H9 (cell line): ENCODE measurements around the gene MRPL18. TPM values are rescaled to one million over a fixed set of nuclear protein-coding genes. Genes with fewer than 3 reads are reported as not detected.

ENCODE experiments used
- DNase-seq: peaks from one replicate; pipeline ENCODE4 v3.0.0-alpha.2; 2017
- H2AFZ ChIP-seq: one replicate; pipeline ENCODE4 v1.6.1; 2013; ENCODE audit warnings: mild to moderate bottlenecking, low read length, control low read depth, moderate library complexity
- H2AK5ac ChIP-seq: 2 replicates; pipeline ENCODE4 v1.6.1; 2013; ENCODE audit warnings: low read length, control low read depth, mixed read lengths; ENCODE audit not compliant: insufficient read length
- H2BK120ac ChIP-seq: one replicate; pipeline ENCODE4 v1.6.1; 2013; ENCODE audit warnings: low read depth, mild to moderate bottlenecking, low read length, control low read depth, inconsistent platforms; ENCODE audit not compliant: poor library complexity, severe bottlenecking
- H2BK12ac ChIP-seq: 2 replicates; pipeline ENCODE4 v1.6.1; 2013; ENCODE audit warnings: low read length, control low read depth, mixed read lengths, low read depth; ENCODE audit not compliant: insufficient read length
- H2BK15ac ChIP-seq: 2 replicates; pipeline ENCODE4 v1.6.1; 2013; ENCODE audit warnings: low read depth, low read length, control low read depth
- H2BK20ac ChIP-seq: one replicate; pipeline ENCODE4 v1.6.1; 2013; ENCODE audit warnings: low read depth, mild to moderate bottlenecking, low read length, control low read depth, inconsistent platforms; ENCODE audit not compliant: poor library complexity, severe bottlenecking
- H2BK5ac ChIP-seq: 2 replicates; pipeline ENCODE4 v1.6.1; 2013; ENCODE audit warnings: low read length, control low read depth, mixed read lengths; ENCODE audit not compliant: insufficient read length
- H3K14ac ChIP-seq: 2 replicates; pipeline ENCODE4 v1.6.1; 2013; ENCODE audit warnings: low read length, control low read depth; ENCODE audit not compliant: insufficient read depth
- H3K18ac ChIP-seq: 2 replicates; pipeline ENCODE4 v1.6.1; 2013; ENCODE audit warnings: low read depth, mild to moderate bottlenecking, mixed read lengths, low read length, control low read depth; ENCODE audit not compliant: insufficient read length
- H3K23ac ChIP-seq: 2 replicates; pipeline ENCODE4 v1.6.1; 2013; ENCODE audit warnings: low read length, control low read depth, mixed read lengths, low read depth; ENCODE audit not compliant: insufficient read length
- H3K23me2 ChIP-seq: 2 replicates; pipeline ENCODE4 v1.6.1; 2013; ENCODE audit warnings: low read depth, mild to moderate bottlenecking, mixed read lengths, low read length, control low read depth; ENCODE audit not compliant: insufficient read length, poor library complexity, severe bottlenecking
- H3K27ac ChIP-seq: 2 replicates; pipeline ENCODE4 v1.5.1; 2013; ENCODE audit warnings: low read length, control low read depth, mixed read lengths, low read depth; ENCODE audit not compliant: insufficient read length
- H3K27me3 ChIP-seq: 2 replicates; pipeline ENCODE4 v1.6.1; 2013; ENCODE audit warnings: low read length, control low read depth, inconsistent platforms; ENCODE audit not compliant: insufficient read depth
- H3K4ac ChIP-seq: 2 replicates; pipeline ENCODE4 v1.6.1; 2013; ENCODE audit warnings: low read depth, mild to moderate bottlenecking, control low read depth, inconsistent platforms, low read length, moderate library complexity
- H3K4me1 ChIP-seq: 2 replicates; pipeline ENCODE4 v1.6.1; 2013; ENCODE audit warnings: low read length, control low read depth, inconsistent platforms; ENCODE audit not compliant: insufficient read depth
- H3K4me2 ChIP-seq: 2 replicates; pipeline ENCODE4 v1.6.1; 2013; ENCODE audit warnings: low read length, control low read depth, mixed read lengths; ENCODE audit not compliant: insufficient read length, insufficient read depth
- H3K56ac ChIP-seq: 2 replicates; pipeline ENCODE4 v1.6.1; 2013; ENCODE audit warnings: low read depth, mild to moderate bottlenecking, mixed read lengths, low read length, control low read depth; ENCODE audit not compliant: insufficient read length
- H3K79me1 ChIP-seq: 2 replicates; pipeline ENCODE4 v1.6.1; 2013; ENCODE audit warnings: low read depth, mild to moderate bottlenecking, moderate library complexity, low read length, control low read depth, inconsistent platforms; ENCODE audit not compliant: insufficient read depth, poor library complexity, severe bottlenecking
- H3K79me2 ChIP-seq: 2 replicates; pipeline ENCODE4 v1.6.1; 2013; ENCODE audit warnings: low read length, control low read depth, inconsistent platforms; ENCODE audit not compliant: insufficient read depth
- H3K9ac ChIP-seq: 2 replicates; pipeline ENCODE4 v1.6.1; 2013; ENCODE audit warnings: low read length, control low read depth, mixed read lengths; ENCODE audit not compliant: insufficient read length; ENCODE audit errors: extremely low read depth
- H3K9me3 ChIP-seq: one replicate; pipeline ENCODE4 v1.6.1; 2013; ENCODE audit warnings: low read depth, low read length, inconsistent platforms; ENCODE audit not compliant: control insufficient read depth
- H3T11ph ChIP-seq: one replicate; pipeline ENCODE4 v1.6.1; 2013; ENCODE audit warnings: mild to moderate bottlenecking, low read length, control low read depth, inconsistent platforms
- H4K20me1 ChIP-seq: one replicate; pipeline ENCODE4 v1.6.1; 2013; ENCODE audit not compliant: control insufficient read depth, insufficient read length, insufficient read depth
- H4K5ac ChIP-seq: 2 replicates; pipeline ENCODE4 v1.6.1; 2013; ENCODE audit warnings: low read depth, mild to moderate bottlenecking, mixed read lengths, low read length, control low read depth; ENCODE audit not compliant: insufficient read length
- H4K8ac ChIP-seq: replicated peaks from 2 replicates; pipeline ENCODE4 v1.6.1; 2013; ENCODE audit warnings: low read length, control low read depth, mixed read lengths, low read depth; ENCODE audit not compliant: insufficient read length
- H4K91ac ChIP-seq: 2 replicates; pipeline ENCODE4 v1.6.1; 2013; ENCODE audit warnings: low read depth, mild to moderate bottlenecking, moderate library complexity, mixed read lengths, low read length, control low read depth; ENCODE audit not compliant: insufficient read length
- H3K27ac Mint-ChIP-seq, 3 experiments: 2 replicates in 2 of 3; 3 replicates in 1 of 3; pipeline ENCODE4 v1.8.0; 2020 to 2021; ENCODE audit warnings: mixed read lengths in 3 of 3, mild to moderate bottlenecking in 1 of 3, moderate library complexity in 1 of 3
- H3K27me3 Mint-ChIP-seq: 2 replicates; pipeline ENCODE4 v1.8.0; 2021; ENCODE audit warnings: low read depth, mild to moderate bottlenecking, moderate library complexity, mixed read lengths
- H3K36me3 Mint-ChIP-seq, 3 experiments: 2 replicates in 2 of 3; 3 replicates in 1 of 3; pipeline ENCODE4 v1.8.0; 2020 to 2021; ENCODE audit warnings: low read depth in 3 of 3, mixed read lengths in 3 of 3; ENCODE audit not compliant: insufficient read depth in 1 of 3
- H3K4me1 Mint-ChIP-seq, 2 experiments: 2 replicates each; pipeline ENCODE4 v1.8.0; 2020; ENCODE audit warnings: mixed read lengths in 2 of 2
- H3K4me3 Mint-ChIP-seq, 2 experiments: 2 replicates in 1 of 2; 3 replicates in 1 of 2; pipeline ENCODE4 v1.8.0; 2020 to 2021; ENCODE audit warnings: mild to moderate bottlenecking in 2 of 2, mixed read lengths in 2 of 2, moderate library complexity in 1 of 2
- H3K9me3 Mint-ChIP-seq, 2 experiments: 2 replicates in 1 of 2; 3 replicates in 1 of 2; pipeline ENCODE4 v1.8.0; 2020; ENCODE audit warnings: mild to moderate bottlenecking in 2 of 2, mixed read lengths in 2 of 2, moderate library complexity in 1 of 2
- whole genome bisulfite sequencing: extraction: QIAGEN DNeasy Blood & Tissue Kit; methylation state at CpG from one replicate; pipeline ENCODE4 v1.1.7; 2013; ENCODE audit warnings: missing lambda C conversion rate, low lambda C conversion rate, mixed read lengths; ENCODE audit not compliant: insufficient read length; ENCODE audit errors: extremely low coverage; 5-methylcytosine and 5-hydroxymethylcytosine counted together
- total RNA-seq: library from RNA; stranded (reverse); gene quantifications from 2 replicates; pipeline ENCODE4 v1.2.1, GENCODE V29; 2021
- TF ChIP-seq, protein P1 (sequence below): fragments of 200-600 bp; sonication (generic); conservative IDR thresholded peaks from 3 replicates; pipeline ENCODE4 v1.8.0; 2021; ENCODE audit warnings: antibody characterized with exemption, mild to moderate bottlenecking

Gene MRPL18
- total RNA-seq, 1 experiment from 2014 or later, result 88.8 TPM

DNA sequence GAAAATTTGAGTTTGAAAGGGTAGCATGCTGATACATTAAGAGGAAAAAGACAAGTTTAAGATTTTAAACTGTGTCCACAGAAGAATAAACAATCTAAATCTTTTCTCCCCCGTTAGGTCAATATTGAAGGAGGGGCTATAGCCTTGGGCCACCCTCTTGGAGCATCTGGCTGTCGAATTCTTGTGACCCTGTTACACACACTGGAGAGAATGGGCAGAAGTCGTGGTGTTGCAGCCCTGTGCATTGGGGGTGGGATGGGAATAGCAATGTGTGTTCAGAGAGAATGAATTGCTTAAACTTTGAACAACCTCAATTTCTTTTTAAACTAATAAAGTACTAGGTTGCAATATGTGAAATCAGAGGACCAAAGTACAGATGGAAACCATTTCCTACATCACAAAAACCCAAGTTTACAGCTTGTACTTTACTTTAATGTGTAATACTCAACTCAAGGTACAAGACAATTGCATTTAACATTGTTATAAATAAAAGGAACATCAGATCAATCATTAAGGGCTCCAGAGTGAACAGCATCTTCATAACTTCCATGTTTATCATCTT, 11.6 kb upstream of the MRPL18 start:
- no peak overlapping the region for H2AK5ac ChIP-seq
- H3K56ac ChIP-seq, result no peak overlapping the region
- H3K23me2 ChIP-seq, result no peaks in the 10 kb centered on the region
- H3K79me1 ChIP-seq, result no peaks in the 10 kb centered on the region
- no peaks in the 10 kb centered on the region for H3K27me3 ChIP-seq
- H2AFZ ChIP-seq, result no peak overlapping the region
- H3K4me2 ChIP-seq, result no peak overlapping the region
- no peak overlapping the region for H2BK120ac ChIP-seq
- H4K8ac ChIP-seq, result no peak overlapping the region
- no peak overlapping the region for H3T11ph ChIP-seq
- H2BK15ac ChIP-seq, result no peak overlapping the region
- H3K14ac ChIP-seq, result no peak overlapping the region
- no peaks in the 10 kb centered on the region for H3K9me3 Mint-ChIP-seq
- no peak overlapping the region for H2BK5ac ChIP-seq
- no peaks in the 10 kb centered on the region for H3K4me1 ChIP-seq
- TF ChIP-seq, protein P1, sequence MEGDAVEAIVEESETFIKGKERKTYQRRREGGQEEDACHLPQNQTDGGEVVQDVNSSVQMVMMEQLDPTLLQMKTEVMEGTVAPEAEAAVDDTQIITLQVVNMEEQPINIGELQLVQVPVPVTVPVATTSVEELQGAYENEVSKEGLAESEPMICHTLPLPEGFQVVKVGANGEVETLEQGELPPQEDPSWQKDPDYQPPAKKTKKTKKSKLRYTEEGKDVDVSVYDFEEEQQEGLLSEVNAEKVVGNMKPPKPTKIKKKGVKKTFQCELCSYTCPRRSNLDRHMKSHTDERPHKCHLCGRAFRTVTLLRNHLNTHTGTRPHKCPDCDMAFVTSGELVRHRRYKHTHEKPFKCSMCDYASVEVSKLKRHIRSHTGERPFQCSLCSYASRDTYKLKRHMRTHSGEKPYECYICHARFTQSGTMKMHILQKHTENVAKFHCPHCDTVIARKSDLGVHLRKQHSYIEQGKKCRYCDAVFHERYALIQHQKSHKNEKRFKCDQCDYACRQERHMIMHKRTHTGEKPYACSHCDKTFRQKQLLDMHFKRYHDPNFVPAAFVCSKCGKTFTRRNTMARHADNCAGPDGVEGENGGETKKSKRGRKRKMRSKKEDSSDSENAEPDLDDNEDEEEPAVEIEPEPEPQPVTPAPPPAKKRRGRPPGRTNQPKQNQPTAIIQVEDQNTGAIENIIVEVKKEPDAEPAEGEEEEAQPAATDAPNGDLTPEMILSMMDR, result no peak
- no peak overlapping the region for H2BK20ac ChIP-seq
- H4K91ac ChIP-seq, result no peak overlapping the region
- no peak overlapping the region for H3K27ac ChIP-seq
- no peak overlapping the region for H3K4ac ChIP-seq
- no peak overlapping the region for H3K4me3 Mint-ChIP-seq
- H3K79me2 ChIP-seq, result no peaks in the 10 kb centered on the region
- no peaks in the 10 kb centered on the region for H3K9me3 ChIP-seq
- H3K27ac Mint-ChIP-seq, result peak overlapping the region in 1 of 3 experiments; percentile 30; a peak in 2 of 7 replicates
- no peak overlapping the region for H3K23ac ChIP-seq
- no peak overlapping the region for H3K18ac ChIP-seq
- H3K9ac ChIP-seq, result no peak overlapping the region
- DNase-seq, result no peak
- no peak overlapping the region for H2BK12ac ChIP-seq
- peaks cover 55 to 98% (median 97%) of the 10 kb centered on the region in 3 experiments; a peak in 6 of 7 replicates for H3K36me3 Mint-ChIP-seq
- no peaks in the 10 kb centered on the region for H4K20me1 ChIP-seq
- H3K4me1 Mint-ChIP-seq, result no peaks in the 10 kb centered on the region; a peak in 1 of 4 replicates
- no peak overlapping the region for H4K5ac ChIP-seq
- WGBS, result no CpG with 5 or more reads among the region's 3 CpGs
- no peaks in the 10 kb centered on the region for H3K27me3 Mint-ChIP-seq
